HG03457 (cell line): ENCODE results near the gene AMOTL1.

ENCODE experiments used
- ATAC-seq: cut with Tn5 transposase; IDR thresholded peaks from one replicate; pipeline ENCODE4 v1.9.1; 2021; ENCODE audit warnings: moderate number of reproducible peaks; ENCODE audit not compliant: unreplicated experiment

The AMOTL1 gene, protein sequence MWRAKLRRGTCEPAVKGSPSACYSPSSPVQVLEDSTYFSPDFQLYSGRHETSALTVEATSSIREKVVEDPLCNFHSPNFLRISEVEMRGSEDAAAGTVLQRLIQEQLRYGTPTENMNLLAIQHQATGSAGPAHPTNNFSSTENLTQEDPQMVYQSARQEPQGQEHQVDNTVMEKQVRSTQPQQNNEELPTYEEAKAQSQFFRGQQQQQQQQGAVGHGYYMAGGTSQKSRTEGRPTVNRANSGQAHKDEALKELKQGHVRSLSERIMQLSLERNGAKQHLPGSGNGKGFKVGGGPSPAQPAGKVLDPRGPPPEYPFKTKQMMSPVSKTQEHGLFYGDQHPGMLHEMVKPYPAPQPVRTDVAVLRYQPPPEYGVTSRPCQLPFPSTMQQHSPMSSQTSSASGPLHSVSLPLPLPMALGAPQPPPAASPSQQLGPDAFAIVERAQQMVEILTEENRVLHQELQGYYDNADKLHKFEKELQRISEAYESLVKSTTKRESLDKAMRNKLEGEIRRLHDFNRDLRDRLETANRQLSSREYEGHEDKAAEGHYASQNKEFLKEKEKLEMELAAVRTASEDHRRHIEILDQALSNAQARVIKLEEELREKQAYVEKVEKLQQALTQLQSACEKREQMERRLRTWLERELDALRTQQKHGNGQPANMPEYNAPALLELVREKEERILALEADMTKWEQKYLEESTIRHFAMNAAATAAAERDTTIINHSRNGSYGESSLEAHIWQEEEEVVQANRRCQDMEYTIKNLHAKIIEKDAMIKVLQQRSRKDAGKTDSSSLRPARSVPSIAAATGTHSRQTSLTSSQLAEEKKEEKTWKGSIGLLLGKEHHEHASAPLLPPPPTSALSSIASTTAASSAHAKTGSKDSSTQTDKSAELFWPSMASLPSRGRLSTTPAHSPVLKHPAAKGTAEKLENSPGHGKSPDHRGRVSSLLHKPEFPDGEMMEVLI

DNA sequence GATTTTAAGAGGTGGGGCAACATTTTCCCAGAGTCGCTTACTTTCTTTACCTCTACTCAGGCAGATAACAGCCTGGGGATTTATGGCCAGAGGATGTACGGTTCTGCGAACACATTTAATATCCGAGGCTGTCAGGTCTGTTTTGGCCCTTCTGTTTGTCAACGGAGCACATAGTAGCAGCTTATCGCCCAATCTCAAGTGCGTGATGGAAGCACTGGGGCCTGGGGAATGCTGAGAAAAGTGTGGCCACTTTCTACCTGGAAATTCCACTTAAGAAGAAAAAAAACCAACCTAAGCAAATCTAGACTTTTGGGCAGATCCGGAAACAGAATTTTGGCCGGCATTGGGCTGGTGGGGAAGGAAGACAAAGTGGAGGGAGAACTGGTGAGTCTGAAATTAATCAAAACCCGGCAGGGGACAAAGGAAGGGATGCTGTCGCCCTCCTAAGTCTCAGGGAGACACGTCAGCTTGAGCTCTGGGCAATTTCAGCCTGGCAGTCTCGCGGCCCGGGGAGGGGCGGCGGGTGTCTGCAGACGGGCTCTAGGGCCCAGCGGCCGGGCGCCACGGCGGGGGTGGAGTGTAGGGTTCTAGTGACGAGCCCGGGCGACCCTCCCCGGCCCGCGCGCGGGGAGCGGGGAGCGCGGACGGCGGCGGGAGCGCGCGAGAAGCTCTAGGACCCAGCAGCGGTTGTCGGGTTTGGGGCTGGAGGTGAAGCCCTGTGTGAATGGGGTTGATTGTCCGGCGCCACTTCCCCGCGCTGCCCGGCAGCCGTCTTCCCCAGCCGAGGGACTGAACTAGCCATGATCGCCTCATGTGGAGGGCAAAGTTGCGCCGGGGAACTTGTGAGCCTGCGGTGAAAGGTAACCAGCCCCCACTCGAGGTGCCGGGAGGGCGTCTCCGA is at the start of gene AMOTL1:
Gene AMOTL1 (plus strand): TSS at position 656 of the 901 bp plus-strand sequence. CDS start 156 bp downstream, at position 812.
- peak; percentile 87 for ATAC-seq

GRCh38 chr11:94719876-94720275 is 48.3 kb upstream of the AMOTL1 start:
- no peak for ATAC-seq

DNA sequence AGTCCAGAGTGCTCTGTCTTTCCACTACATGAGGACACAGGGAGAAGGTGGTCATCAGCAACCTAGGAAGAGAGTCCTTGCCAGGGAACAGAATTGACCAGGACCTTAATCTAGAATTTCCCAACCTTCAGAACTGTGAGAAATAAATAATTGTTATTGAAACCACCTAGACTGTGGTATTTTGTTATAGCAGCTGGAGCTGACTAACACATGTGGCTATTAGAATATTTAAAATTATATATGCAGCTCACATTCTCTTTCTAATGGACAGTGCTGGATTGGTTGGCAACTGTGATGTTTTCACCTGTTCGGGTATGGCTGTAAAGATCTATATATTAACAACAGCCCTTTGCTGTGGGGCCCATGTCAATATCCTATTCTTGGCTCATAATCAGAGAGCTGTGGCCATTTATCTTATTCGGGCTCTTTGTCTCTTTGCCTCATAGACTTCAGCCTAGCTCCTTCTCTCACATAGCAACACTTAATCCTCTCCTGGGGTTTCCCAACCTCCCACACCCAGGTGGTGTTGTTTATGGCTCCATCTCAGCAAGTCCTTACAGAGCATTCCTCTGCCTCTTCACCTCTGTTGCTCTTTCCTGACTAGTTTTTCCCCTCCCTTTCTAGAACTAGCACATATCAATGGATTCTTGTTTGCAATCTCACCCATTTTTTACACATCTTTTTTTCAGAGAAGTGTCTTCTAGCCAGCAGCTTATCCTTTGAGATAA is 46.4 kb upstream of the AMOTL1 start:
- ATAC-seq = no peak

DNA sequence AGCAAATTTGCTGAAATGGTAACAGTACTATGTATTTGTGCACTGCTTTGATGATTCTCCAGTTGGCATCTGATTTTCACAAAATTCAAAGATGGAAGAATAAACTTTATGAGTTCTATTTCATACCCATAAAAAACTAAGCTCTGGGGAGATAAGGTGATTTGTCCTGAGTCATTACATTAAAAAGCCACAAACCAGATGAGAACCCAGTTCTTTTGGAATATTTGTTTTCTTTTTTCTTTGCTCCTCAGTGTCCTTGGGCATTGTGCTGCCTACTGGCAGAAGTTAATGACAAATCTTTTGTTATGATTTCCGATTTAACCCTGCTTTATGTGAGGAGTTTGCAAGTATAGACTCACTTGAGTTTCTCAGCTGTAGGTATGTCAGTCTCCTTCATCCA is 45.4 kb upstream of the AMOTL1 start:
- no peak for ATAC-seq

GRCh38 chr11:94725097-94725496 is 43.1 kb upstream of the AMOTL1 start:
- no peak for ATAC-seq

- ATAC-seq = no peak
Measured at GRCh38 chr11:94727819-94728218, 40.3 kb upstream of the AMOTL1 start.

DNA sequence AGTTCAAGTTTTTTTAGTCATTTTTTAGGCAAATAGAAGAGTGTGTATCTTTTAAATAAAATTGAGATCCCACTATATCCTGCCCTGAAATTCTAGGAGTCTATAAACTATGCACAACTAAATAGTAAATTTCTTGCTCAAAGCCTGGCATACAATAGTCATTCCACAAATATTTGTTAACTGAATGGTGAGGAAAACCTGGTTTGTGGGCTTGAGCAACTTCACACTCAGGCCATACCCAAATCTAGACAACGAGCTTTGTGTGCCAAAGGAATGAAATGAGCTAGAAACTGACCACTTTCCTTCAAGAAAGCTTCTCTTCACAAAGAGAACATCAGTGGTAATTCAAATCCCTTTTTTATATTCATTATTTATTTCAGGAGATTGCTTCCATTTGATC is 39.6 kb upstream of the AMOTL1 start:
- ATAC-seq = no peak

DNA sequence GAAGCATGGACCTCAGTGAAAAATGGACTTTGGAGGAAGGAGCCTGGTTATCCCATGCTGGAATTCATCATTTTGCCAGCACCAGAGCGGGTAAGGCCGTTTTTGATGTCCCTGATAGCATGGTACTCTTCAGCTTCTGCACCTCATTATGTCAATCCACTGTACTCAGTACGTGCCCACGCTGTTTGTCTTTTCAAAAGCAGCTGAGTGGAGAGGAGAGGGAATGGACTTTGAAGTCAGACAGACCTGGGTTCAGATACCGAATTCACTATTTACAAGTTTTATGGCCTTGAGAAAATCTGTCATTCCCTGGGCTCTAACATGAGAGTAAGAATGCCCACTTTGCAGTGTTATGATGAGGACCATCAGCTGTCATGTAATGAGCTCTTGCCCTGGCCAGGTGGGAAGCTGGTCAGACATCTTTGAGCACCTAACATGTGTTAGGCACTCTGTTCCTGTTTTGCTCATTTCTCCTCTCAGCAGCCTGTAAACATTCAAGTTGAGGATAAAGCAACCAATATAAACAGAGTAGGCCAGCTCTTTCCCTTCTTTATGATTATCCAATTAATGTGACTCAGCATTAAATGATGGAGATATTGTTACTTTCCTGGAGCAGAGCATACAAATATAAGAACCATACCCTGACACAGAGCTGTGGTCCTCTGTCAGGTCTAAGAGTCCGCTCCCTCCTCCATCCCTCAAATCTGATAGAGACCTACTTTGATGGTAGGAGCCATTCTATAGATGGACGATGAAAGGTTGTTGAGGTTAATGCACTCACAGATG is 39.0 kb upstream of the AMOTL1 start:
- ATAC-seq = no peak

DNA sequence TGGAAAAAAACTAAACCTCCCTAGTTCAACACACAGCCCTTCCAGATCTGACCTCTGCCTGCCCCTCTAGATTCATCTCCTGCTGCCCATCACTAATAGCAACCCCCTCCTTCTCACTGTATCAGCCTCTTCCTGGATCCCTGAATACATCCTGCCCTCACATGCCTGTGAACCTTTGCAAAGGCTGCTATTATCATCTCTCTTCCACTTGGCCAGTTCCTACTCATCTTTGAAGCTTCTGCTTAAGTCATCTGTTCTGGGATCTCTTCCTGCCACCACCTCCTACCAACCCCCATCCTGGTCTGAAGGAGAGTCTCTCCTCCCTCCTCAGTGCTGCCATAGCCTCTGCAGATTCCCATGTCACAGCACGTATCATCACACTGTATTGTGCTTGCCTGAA is 38.0 kb upstream of the AMOTL1 start:
- ATAC-seq = no peak

- no peak for ATAC-seq
Measured at GRCh38 chr11:94731880-94732601, 36.1 kb upstream of the AMOTL1 start.

- ATAC-seq = no peak
Measured at GRCh38 chr11:94732617-94733281, 35.4 kb upstream of the AMOTL1 start.

GRCh38 chr11:94734563-94735275 is 33.4 kb upstream of the AMOTL1 start:
- ATAC-seq = no peak

DNA sequence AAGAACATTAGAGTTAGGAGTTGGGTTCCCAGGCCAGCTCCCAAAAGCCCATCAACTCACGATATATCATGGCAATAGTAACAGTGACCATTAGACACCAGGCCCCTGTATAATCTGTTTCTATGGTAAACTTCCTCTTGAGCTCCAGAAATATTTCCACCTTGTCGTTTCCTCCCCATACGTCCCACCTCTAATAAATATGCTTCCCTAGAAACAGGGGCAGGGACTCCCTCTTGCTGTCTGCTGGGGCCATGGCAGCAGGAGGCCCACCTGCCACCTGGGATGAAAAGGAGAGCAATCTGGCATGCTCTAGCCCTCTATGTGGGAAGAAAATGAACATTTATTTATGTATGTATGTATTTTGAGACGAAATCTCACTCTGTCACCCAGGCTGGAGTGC is 32.2 kb upstream of the AMOTL1 start:
- ATAC-seq = no peak

- ATAC-seq = no peak
Measured at GRCh38 chr11:94737171-94737611, 31.0 kb upstream of the AMOTL1 start.

DNA sequence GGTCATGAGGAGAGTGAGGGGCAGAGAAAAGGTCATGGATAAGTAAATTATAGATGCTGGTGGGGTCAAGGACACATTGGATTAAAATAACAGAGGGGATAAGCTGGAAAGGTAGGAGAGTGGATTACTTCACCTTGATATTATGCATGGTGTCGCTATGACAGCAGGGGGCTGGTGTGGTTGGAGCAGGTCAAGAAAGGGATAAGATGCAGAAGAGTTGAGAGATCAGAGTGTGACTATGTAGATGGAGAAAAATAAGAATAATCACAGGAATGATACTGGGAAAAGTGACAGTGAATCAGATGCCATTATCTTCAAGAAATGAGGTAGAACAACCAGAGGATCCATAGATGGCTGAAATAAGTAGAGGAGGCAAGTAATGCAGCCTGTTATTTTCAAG is 29.4 kb upstream of the AMOTL1 start:
- ATAC-seq = no peak

GRCh38 chr11:94739331-94739730 is 28.8 kb upstream of the AMOTL1 start:
- ATAC-seq = no peak
